GM13977 (cell line): Measurements from ENCODE around the gene ZMYND8.

ENCODE experiments used
- DNase-seq: peaks from one replicate; pipeline ENCODE4 v3.0.0; 2012; ENCODE audit warnings: low spot score
- in situ Hi-C: fragments of 300-500 bp; cut with MboI; formaldehyde crosslinking; loops from one replicate; pipeline ENCODE4 v1.12.0; 2022; ENCODE audit warnings: low sequenced_read_pairs, low pct_unique_long_range_greater_than_20kb, mixed read lengths, inconsistent platforms; ENCODE audit not compliant: unreplicated experiment
- TF ChIP-seq, protein P1 (sequence below): IDR thresholded peaks from 2 replicates; pipeline ENCODE4 v1.5.1; 2012; ENCODE audit warnings: mild to moderate bottlenecking, control low read depth; ENCODE audit not compliant: insufficient read depth; ENCODE audit errors: extremely low read depth, missing control alignments

The ZMYND8 gene

DNA sequence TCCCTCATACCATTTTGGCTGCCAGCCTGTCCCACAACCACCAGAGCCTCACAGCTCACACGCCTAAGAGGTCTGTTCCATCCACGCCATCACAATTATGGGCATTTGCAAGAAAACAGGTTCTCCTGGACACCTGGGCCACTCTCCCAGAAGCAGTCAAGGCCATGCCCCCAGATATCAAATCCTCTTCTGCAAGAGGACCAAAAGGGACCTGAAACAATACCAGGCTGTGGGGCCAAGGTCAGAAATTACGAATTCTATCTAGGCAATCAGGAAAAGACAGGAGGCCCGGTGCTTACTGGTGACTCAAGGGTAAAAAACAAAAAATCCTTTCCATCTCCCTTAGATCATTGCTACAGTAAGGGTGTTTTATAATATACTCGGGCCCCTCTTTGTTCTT lies 69.8 kb downstream of the ZMYND8 start:
- TF ChIP-seq, protein P1, sequence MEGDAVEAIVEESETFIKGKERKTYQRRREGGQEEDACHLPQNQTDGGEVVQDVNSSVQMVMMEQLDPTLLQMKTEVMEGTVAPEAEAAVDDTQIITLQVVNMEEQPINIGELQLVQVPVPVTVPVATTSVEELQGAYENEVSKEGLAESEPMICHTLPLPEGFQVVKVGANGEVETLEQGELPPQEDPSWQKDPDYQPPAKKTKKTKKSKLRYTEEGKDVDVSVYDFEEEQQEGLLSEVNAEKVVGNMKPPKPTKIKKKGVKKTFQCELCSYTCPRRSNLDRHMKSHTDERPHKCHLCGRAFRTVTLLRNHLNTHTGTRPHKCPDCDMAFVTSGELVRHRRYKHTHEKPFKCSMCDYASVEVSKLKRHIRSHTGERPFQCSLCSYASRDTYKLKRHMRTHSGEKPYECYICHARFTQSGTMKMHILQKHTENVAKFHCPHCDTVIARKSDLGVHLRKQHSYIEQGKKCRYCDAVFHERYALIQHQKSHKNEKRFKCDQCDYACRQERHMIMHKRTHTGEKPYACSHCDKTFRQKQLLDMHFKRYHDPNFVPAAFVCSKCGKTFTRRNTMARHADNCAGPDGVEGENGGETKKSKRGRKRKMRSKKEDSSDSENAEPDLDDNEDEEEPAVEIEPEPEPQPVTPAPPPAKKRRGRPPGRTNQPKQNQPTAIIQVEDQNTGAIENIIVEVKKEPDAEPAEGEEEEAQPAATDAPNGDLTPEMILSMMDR, result no peak
- DNase-seq, result no peak
- in situ Hi-C loops, result no loop called here

DNA sequence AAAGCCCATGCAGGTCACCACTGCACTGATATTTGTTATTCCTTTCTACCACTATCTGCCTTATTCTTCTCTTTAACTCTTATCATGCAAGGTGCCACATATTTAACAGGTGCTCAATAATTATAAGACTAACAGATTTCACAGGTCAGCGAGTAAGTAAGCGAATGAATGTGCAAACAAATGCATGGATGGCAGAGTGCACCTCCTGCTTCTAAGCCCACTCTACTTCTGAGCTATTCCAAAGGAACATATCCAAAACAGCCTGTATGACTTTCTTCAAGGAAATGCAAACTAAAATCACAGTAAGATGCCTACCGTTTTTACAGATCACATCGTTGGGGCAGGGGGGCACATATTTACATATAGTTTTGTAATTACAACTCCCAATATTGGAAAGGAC lies 71.3 kb downstream of the ZMYND8 start:
- in situ Hi-C loops, result no loop called here
- DNase-seq, result no peak
- TF ChIP-seq, protein P1, result no peak

DNA sequence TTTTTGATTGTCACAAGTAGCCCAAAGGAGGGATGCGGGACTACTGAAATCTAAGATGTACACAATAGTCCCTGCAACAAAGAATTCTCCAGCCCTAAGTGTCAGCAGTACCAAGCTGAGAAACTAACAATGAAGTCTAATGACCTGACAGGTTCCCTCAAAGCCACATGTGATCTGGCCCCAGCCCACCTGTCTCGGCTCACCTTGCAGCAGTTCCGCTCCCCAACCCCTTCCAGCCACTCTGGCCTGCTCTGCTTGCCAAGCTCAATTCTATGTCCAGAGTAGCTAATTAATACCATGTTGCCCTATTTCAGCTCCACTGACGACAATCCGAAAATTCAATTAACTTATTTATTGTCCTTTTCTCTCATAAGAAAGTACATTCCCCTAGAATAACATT lies 72.1 kb downstream of the ZMYND8 start:
- in situ Hi-C loops, result no loop called here
- no peak for DNase-seq
- TF ChIP-seq, protein P1, result no peak

DNA sequence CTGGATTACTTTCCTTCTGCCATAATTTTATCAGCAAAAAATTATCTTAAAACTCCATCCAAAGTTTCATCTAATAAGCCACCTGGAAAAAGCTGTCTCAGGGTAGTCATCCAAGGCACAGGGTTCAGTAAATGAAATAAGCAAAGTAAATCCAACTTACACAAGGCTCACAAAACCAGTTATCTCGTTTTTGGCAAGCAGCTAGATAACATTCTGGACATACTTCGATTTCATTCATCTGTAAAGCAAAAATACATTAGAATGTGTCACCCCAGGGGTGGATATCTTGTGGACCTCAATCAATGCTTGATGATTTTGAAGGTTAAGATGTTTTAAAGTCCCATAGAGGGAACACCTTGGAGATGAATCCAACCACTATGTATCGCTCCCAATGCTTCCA lies 73.1 kb downstream of the ZMYND8 start:
- DNase-seq, result no peak
- TF ChIP-seq, protein P1, result no peak
- in situ Hi-C loops, result no loop called here

DNA sequence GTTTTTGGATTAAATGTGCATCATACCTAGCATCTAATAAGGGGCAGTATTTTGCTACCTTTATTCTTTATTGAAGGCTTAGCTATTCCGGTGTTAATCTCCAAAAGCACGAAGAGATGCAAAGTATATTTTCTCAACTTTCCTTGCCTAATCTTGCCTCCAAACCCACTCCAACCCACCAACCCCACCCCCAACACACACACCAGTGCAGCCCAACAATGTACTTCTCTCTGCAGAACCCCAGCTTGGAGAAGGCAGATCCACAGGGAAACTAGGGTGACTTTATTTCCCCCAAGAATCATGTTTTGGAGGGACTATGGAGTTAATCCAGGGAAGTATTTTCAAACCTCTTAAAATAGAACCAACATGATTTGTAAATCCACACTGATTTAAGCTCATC lies 73.6 kb downstream of the ZMYND8 start:
- in situ Hi-C loops, result no loop called here
- DNase-seq, result no peak
- TF ChIP-seq, protein P1, result no peak

DNA sequence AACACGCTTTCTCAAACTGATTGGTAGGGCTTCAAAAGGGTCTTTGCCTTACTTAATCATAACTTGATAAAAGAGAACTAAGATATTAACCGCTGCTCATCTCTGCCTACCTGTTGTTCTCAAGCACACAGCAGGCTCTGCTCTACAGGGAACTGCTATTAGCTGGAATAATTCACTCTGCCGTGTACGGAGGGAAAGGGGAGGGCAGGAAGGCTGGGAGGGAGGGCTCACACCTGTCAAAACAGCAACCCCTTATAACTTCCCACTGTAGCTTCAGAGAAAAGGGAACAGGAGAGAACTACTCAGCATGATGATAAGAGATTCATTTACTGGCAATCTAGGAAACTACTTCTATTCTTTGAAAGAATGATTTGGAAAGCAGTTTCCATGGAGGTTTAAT lies 75.1 kb downstream of the ZMYND8 start:
- in situ Hi-C loops, result no loop called here
- TF ChIP-seq, protein P1, result no peak
- no peak for DNase-seq

DNA sequence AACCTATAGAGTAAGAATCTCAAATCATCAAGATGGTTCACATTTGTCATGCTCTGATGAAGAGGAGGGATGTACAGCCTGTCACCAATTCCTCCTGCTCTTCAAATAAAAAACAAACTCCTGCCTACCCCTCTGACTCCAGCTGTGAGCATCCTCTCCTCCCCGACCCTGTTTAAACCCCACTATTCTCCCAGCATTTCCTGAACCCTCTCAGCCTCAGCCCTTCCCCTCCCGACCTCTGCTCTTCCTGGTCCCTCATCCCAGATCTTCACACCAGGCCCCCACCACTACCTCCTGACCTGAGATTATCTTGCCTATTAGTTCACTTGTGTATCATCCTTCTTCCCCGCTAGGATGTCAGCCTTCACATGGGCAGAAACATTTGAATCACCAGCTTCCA lies 75.8 kb downstream of the ZMYND8 start:
- in situ Hi-C loops, result no loop called here
- TF ChIP-seq, protein P1, result no peak

More for the DNA sequence above, 75.8 kb downstream of the ZMYND8 start:
- no peak for DNase-seq
